ENCODE results near the gene KCNQ1. TPM values are rescaled to one million over a fixed set of nuclear protein-coding genes. Genes with fewer than 3 reads are reported as not detected.

Gene KCNQ1
- total RNA-seq, 1 experiment from 2014 or later = 2.5 TPM

DNA sequence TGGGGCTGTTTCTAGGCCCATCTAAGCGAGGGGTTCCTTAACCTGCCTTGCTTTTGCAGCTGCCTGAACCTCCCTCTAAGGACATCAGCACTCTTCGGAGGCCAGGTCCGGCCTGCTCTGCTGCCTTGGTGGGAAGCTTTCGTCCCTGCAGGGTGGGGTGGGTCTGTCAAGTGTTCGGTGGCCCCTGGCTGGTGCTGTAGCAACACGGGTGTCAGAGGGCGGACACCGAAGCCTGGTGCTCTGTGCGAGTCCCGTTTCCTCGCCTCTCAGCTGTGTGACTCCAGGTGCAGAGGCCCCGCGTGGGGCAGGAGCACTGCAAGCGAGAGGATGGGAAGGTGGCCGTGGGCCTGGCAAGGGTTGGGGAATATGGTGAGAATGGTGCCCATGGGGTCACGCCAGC is 376.2 kb downstream of the KCNQ1 start (continued):
- TF ChIP-seq ZNF425 (CRISPR knock-in tag; conservative IDR thresholded peaks at IDR 0.05) (no peak), ZNF416 (CRISPR knock-in tag; IDR thresholded peaks at IDR 0.05) (no peak), KAT7 (CRISPR knock-in tag; IDR thresholded peaks at IDR 0.05; ENCODE audit: borderline replicate concordance) (no peak), JAZF1 (CRISPR knock-in tag; IDR thresholded peaks at IDR 0.05) (no peak), ZSCAN18 (CRISPR knock-in tag; IDR thresholded peaks at IDR 0.05) (no peak), CREB1 (CRISPR knock-in tag; IDR thresholded peaks at IDR 0.05) (no peak)
- TF ChIP-seq, protein P1, sequence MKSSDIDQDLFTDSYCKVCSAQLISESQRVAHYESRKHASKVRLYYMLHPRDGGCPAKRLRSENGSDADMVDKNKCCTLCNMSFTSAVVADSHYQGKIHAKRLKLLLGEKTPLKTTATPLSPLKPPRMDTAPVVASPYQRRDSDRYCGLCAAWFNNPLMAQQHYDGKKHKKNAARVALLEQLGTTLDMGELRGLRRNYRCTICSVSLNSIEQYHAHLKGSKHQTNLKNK (CRISPR knock-in tag; IDR thresholded peaks at IDR 0.05) = no peak

DNA sequence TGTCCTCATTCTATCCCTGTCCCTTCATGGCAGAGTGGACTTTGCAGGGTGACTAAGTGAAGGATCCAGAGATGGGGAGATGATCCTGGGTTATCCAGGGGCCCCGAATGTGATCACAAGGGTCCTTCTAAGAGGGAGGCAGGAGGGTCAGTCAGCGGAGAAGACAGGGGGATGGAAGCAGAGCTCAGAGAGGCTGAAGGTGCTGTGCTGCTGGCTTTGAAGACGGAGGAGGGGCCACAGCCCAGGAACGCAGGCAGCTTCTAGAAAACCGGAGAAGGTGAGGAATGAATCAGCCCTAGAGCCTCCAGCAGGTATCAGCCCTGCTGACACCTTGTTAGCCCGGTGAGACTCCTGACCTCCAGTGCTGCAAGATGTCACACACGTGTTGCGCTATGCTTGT is 377.1 kb downstream of the KCNQ1 start:
- Mint-ChIP-seq H3K4me3 (no peak overlapping the region), H3K27me3 (ENCODE audit: low read depth) (peaks cover 90% of the 10 kb centered on the region), H3K36me3 (peaks cover 11% of the 10 kb centered on the region), H3K27ac (no peak overlapping the region), H3K9me3 (peaks cover 38% of the 10 kb centered on the region), H3K4me1 (peaks cover 17% of the 10 kb centered on the region)
- ATAC-seq (no peak), DNase-seq (ENCODE audit: low spot score) (no peak)
- TF ChIP-seq ZNF671 (CRISPR knock-in tag; IDR thresholded peaks at IDR 0.05) = no peak
- no peak for TF ChIP-seq SP1 (CRISPR knock-in tag; conservative IDR thresholded peaks at IDR 0.05)
- TF ChIP-seq CREB1 (CRISPR knock-in tag; IDR thresholded peaks at IDR 0.05) = no peak
- TF ChIP-seq GRHL2 (CRISPR knock-in tag; IDR thresholded peaks at IDR 0.05; ENCODE audit: insufficient replicate concordance, severe bottlenecking) = no peak
- no peak for TF ChIP-seq OVOL2 (CRISPR knock-in tag; IDR thresholded peaks at IDR 0.05; ENCODE audit: borderline replicate concordance)
- no peak for TF ChIP-seq IRF1 (CRISPR knock-in tag; IDR thresholded peaks at IDR 0.05)
- TF ChIP-seq, protein P2, sequence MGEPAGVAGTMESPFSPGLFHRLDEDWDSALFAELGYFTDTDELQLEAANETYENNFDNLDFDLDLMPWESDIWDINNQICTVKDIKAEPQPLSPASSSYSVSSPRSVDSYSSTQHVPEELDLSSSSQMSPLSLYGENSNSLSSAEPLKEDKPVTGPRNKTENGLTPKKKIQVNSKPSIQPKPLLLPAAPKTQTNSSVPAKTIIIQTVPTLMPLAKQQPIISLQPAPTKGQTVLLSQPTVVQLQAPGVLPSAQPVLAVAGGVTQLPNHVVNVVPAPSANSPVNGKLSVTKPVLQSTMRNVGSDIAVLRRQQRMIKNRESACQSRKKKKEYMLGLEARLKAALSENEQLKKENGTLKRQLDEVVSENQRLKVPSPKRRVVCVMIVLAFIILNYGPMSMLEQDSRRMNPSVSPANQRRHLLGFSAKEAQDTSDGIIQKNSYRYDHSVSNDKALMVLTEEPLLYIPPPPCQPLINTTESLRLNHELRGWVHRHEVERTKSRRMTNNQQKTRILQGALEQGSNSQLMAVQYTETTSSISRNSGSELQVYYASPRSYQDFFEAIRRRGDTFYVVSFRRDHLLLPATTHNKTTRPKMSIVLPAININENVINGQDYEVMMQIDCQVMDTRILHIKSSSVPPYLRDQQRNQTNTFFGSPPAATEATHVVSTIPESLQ (CRISPR knock-in tag; IDR thresholded peaks at IDR 0.05) = no peak
- TF ChIP-seq NFATC4 (CRISPR knock-in tag; IDR thresholded peaks at IDR 0.05) = no peak
- no peak for TF ChIP-seq ATF1 (CRISPR knock-in tag; IDR thresholded peaks at IDR 0.05)
- no peak for TF ChIP-seq ETV6 (CRISPR knock-in tag; IDR thresholded peaks at IDR 0.05)
- no peak for TF ChIP-seq CBFB (CRISPR knock-in tag; IDR thresholded peaks at IDR 0.05; ENCODE audit: low read depth)
- no peak for TF ChIP-seq ZNF396 (CRISPR knock-in tag; IDR thresholded peaks at IDR 0.05; ENCODE audit: borderline replicate concordance)
- no peak for TF ChIP-seq ZNF263 (CRISPR knock-in tag; IDR thresholded peaks at IDR 0.05; ENCODE audit: low read depth)
- TF ChIP-seq E2F5 (CRISPR knock-in tag; IDR thresholded peaks at IDR 0.05) = no peak
- TF ChIP-seq, protein P3, sequence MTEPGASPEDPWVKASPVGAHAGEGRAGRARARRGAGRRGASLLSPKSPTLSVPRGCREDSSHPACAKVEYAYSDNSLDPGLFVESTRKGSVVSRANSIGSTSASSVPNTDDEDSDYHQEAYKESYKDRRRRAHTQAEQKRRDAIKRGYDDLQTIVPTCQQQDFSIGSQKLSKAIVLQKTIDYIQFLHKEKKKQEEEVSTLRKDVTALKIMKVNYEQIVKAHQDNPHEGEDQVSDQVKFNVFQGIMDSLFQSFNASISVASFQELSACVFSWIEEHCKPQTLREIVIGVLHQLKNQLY (CRISPR knock-in tag; IDR thresholded peaks at IDR 0.05) = no peak
- no peak for TF ChIP-seq NR2C2 (CRISPR knock-in tag; IDR thresholded peaks at IDR 0.05)
- ChIA-PET CTCF (no interaction called here), POLR2A (no interaction called here)

All from WTC11 (cell line).